PC-3 (cell line): ENCODE results near the gene MKNK1. TPM values are rescaled to one million over a fixed set of nuclear protein-coding genes. Genes with fewer than 3 reads are reported as not detected.

Experiments
- ATAC-seq: fragments of 200-7000 bp; cut with Tn5 transposase; 2 replicates; pipeline ENCODE4 v1.9.1; 2020; ENCODE audit warnings: mild to moderate bottlenecking, moderate library complexity
- BruUV-seq: library from RNA; stranded (reverse); fragments of 400-500 nt; replicated peaks from 2 replicates; lab custom pipeline; 2021; lab: Mats Ljungman, UMichigan
- CTCF ChIA-PET: fragments of 300-600 bp; sonication (Branson Sonifier 250); formaldehyde crosslinking; loops from one replicate; lab custom pipeline; 2022; ENCODE audit warnings: antibody characterized with exemption; lab: Charles Lee
- POLR2A ChIA-PET: fragments of 300-600 bp; sonication (Branson Sonifier 250); formaldehyde crosslinking; loops from one replicate; lab custom pipeline; 2022; ENCODE audit warnings: antibody characterized with exemption; ENCODE audit not compliant: unreplicated experiment; lab: Charles Lee
- DNase-seq: peaks from one replicate; pipeline ENCODE4 v3.0.0-alpha.2; 2015
- H2AFZ ChIP-seq: fragments of 300-600 bp; sonication (generic); 2 replicates; pipeline ENCODE4 v1.6.0; 2016; ENCODE audit warnings: antibody characterized with exemption, low read length
- H3F3A ChIP-seq: fragments of 300-600 bp; sonication (generic); one replicate; pipeline ENCODE4 v1.6.0; 2017; ENCODE audit warnings: antibody characterized with exemption, low read length, control low read depth, mild to moderate bottlenecking; ENCODE audit not compliant: unreplicated experiment
- H3K27ac ChIP-seq: fragments of 300-600 bp; sonication (generic); 2 replicates; pipeline ENCODE4 v1.5.1; 2016; ENCODE audit warnings: mild to moderate bottlenecking, low read length
- H3K27me3 ChIP-seq: fragments of 300-600 bp; sonication (generic); 2 replicates; pipeline ENCODE4 v1.6.1; 2016; ENCODE audit warnings: low read length, mixed read lengths
- H3K36me3 ChIP-seq: fragments of 300-600 bp; sonication (generic); 2 replicates; pipeline ENCODE4 v1.6.1; 2016; ENCODE audit warnings: low read depth, mixed run types, low read length, mixed read lengths
- H3K4me1 ChIP-seq: fragments of 300-600 bp; sonication (generic); 2 replicates; pipeline ENCODE4 v1.5.1; 2016; ENCODE audit warnings: low read length; ENCODE audit not compliant: insufficient read depth
- H3K4me2 ChIP-seq: fragments of 300-600 bp; sonication (generic); 2 replicates; pipeline ENCODE4 v1.6.0; 2016; ENCODE audit warnings: low read length
- H3K4me3 ChIP-seq: fragments of 300-600 bp; sonication (generic); 2 replicates; pipeline ENCODE4 v1.5.1; 2016; ENCODE audit warnings: mild to moderate bottlenecking, low read length, mixed read lengths
- H3K79me2 ChIP-seq: fragments of 300-600 bp; sonication (generic); 2 replicates; pipeline ENCODE4 v1.6.1; 2017; ENCODE audit warnings: low read length, mixed read lengths
- H3K9ac ChIP-seq: fragments of 300-600 bp; sonication (generic); 2 replicates; pipeline ENCODE4 v1.6.0; 2016; ENCODE audit warnings: mild to moderate bottlenecking, low read length
- H3K9me2 ChIP-seq: fragments of 300-600 bp; sonication (generic); replicated peaks from 2 replicates; pipeline ENCODE4 v1.6.1; 2016; ENCODE audit warnings: mixed run types, low read length, mixed read lengths
- H3K9me3 ChIP-seq: fragments of 300-600 bp; sonication (generic); 2 replicates; pipeline ENCODE4 v1.6.1; 2016; ENCODE audit warnings: low read length, mixed read lengths
- H4K20me1 ChIP-seq: fragments of 300-600 bp; sonication (generic); 2 replicates; pipeline ENCODE4 v1.6.1; 2016; ENCODE audit warnings: low read length, mixed read lengths
- CTCF ChIP-seq: fragments of 300-600 bp; sonication (generic); conservative IDR thresholded peaks from 2 replicates; pipeline ENCODE4 v1.5.1; 2017; ENCODE audit warnings: antibody characterized with exemption, low read depth, mild to moderate bottlenecking, low read length
- EZH2 ChIP-seq: fragments of 300-600 bp; sonication (generic); IDR thresholded peaks from one replicate; pipeline ENCODE4 v1.6.1; 2017; ENCODE audit warnings: antibody characterized with exemption, mild to moderate bottlenecking, low read length; ENCODE audit not compliant: unreplicated experiment
- EZH2phosphoT487 ChIP-seq: fragments of 300-600 bp; sonication (generic); IDR thresholded peaks from 2 replicates; pipeline ENCODE4 v1.6.1; 2018; ENCODE audit warnings: mild to moderate bottlenecking, antibody characterized with exemption, low read length, borderline replicate concordance
- intact Hi-C: fragments of 100-400 bp; cut with micrococcal nuclease; formaldehyde crosslinking; loops from 2 replicates; pipeline ENCODE4 v1.9.0; 2023
- total RNA-seq: library from RNA; depleted of rRNA; stranded (reverse); fragments of >200 nt; gene quantifications from 2 replicates; pipeline ENCODE4 v1.2.3, GENCODE V29; 2014

MKNK1 gene
- total RNA-seq, 1 experiment from 2014 or later = 36.8 TPM

- Histone ChIP-seq H4K20me1 (no peaks in the 10 kb centered on the region), H3K9ac (no peak overlapping the region), H3K36me3 (peaks cover 5% of the 10 kb centered on the region; the same call in 1 of the 2 replicates), H3K4me3 (no peak overlapping the region), H3K27me3 (no peaks in the 10 kb centered on the region), H3K9me3 (no peaks in the 10 kb centered on the region), H3K79me2 (no peaks in the 10 kb centered on the region), H3K9me2 (no peaks in the 10 kb centered on the region), H3K27ac (no peak overlapping the region), H2AFZ (no peak overlapping the region), H3K4me1 (peaks cover under 1% of the 10 kb centered on the region; the same call in 1 of the 2 replicates), H3K4me2 (no peak overlapping the region), H3F3A (no peaks in the 10 kb centered on the region)
- ATAC-seq = no peak
- TF ChIP-seq EZH2 = no peak
- no peak for TF ChIP-seq CTCF
- POLR2A ChIA-PET = no interaction called here
- no TSS peak for BruUV-seq
- intact Hi-C loops = no loop called here
- CTCF ChIA-PET = no interaction called here
- DNase-seq = no peak
These were observed 41.6 kb downstream of the MKNK1 start for GRCh38 chr1:46562498-46562897.

GRCh38 chr1:46558966-46559365, 45.1 kb downstream of the MKNK1 start:
- intact Hi-C loops = no loop called here
- Histone ChIP-seq H3K9me3 (no peaks in the 10 kb centered on the region), H3K79me2 (no peaks in the 10 kb centered on the region), H3F3A (no peaks in the 10 kb centered on the region), H3K36me3 (peaks cover 3% of the 10 kb centered on the region; the same call in 1 of the 2 replicates), H3K9me2 (no peaks in the 10 kb centered on the region), H3K27me3 (no peaks in the 10 kb centered on the region), H3K9ac (no peak overlapping the region), H3K4me2 (no peak overlapping the region), H2AFZ (no peak overlapping the region), H4K20me1 (no peaks in the 10 kb centered on the region), H3K4me1 (peaks cover 11% of the 10 kb centered on the region), H3K27ac (no peak overlapping the region), H3K4me3 (no peak overlapping the region)
- no peak for DNase-seq
- ChIA-PET POLR2A (no interaction called here), CTCF (no interaction called here)
- no TSS peak for BruUV-seq
- no peak for TF ChIP-seq CTCF
- no peak for TF ChIP-seq EZH2phosphoT487
- TF ChIP-seq EZH2 = no peak
- no peak for ATAC-seq

- POLR2A ChIA-PET = interaction anchor here (0.6 kb wide), 1 partner anchor 158 kb away, joined by 7 read pairs; no protein-coding TSS in a partner anchor
- Histone ChIP-seq H4K20me1 (no peaks in the 10 kb centered on the region), H3K4me2 (no peak overlapping the region), H3K9me2 (no peaks in the 10 kb centered on the region), H3K4me1 (peaks cover 11% of the 10 kb centered on the region), H3K9me3 (no peaks in the 10 kb centered on the region), H3K27ac (no peak overlapping the region), H3K79me2 (no peaks in the 10 kb centered on the region), H3K9ac (no peak overlapping the region), H3K27me3 (no peaks in the 10 kb centered on the region), H3K4me3 (no peak overlapping the region), H2AFZ (no peak overlapping the region), H3F3A (no peaks in the 10 kb centered on the region), H3K36me3 (peaks cover 3% of the 10 kb centered on the region; the same call in 1 of the 2 replicates)
- no TSS peak for BruUV-seq
- no peak for TF ChIP-seq CTCF
- TF ChIP-seq EZH2phosphoT487 = no peak
- TF ChIP-seq EZH2 = no peak
- ATAC-seq (no peak), DNase-seq (no peak)
- intact Hi-C loops = no loop called here
- CTCF ChIA-PET = no interaction called here
These were observed 45.7 kb downstream of the MKNK1 start for GRCh38 chr1:46558141-46558963.
